ENCODE data around the gene ZNF593. TPM values are rescaled to one million over a fixed set of nuclear protein-coding genes. Genes with fewer than 3 reads are reported as not detected.

The ZNF593 gene
- total and polyA plus RNA-seq, 2 experiments from 2014 or later, result 26.2 to 108 TPM

DNA sequence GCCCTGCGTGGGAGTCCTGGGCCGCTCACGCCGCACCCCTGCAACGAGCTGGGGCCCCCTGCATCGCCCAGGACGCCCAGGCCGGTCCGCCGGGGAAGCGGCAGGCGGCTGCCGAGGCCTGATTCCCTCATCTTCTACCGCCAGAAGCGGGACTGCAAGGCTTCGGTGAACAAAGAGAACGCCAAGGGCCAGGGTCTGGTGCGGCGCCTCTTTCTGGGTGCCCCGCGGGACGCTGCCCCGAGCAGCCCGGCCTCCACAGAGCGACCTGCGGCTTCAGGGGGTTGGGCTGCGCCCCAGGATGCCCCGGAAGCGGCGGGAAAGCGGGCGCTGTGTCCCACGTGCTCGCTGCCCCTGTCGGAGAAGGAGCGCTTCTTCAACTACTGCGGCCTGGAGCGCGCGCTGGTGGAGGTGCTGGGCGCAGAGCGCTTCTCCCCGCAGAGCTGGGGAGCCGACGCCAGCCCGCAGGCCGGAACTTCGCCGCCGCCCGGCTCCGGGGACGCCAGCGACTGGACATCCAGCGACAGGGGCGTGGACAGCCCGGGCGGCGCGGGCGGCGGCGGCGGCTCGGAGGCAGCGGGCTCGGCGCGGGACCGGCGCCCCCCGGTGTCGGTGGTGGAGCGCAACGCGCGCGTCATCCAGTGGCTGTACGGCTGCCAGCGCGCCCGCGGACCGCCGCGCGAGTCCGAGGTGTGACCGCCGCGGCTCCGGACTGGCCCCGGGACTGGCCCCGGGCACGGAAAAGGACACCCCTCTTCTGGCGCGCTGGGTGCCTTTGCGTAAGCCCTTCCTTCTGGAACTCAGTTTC is 8.1 kb upstream of the ZNF593 start:
- peak overlapping the region; percentile 95 for H2AFZ ChIP-seq
- no peaks in the 10 kb centered on the region for H3K9me2 ChIP-seq (ENCODE audit: insufficient read depth)
- peaks cover 9% of the 10 kb centered on the region; the same call in 1 of the 2 replicates for H3F3A ChIP-seq (replicated peaks; ENCODE audit: low read depth)
- Mint-ChIP-seq H3K4me1 (peaks cover 51% of the 10 kb centered on the region), H3K4me3 (peak overlapping the region; percentile 73), H3K36me3 (ENCODE audit: low read depth) (no peaks in the 10 kb centered on the region), H3K9me3 (peaks cover 3% of the 10 kb centered on the region; the same call in 1 of the 3 replicates), H3K27me3 (ENCODE audit: insufficient read depth, low read depth, poor library complexity) (peaks cover 76% of the 10 kb centered on the region), H3K27ac (no peak overlapping the region)
- no peaks in the 10 kb centered on the region for H4K20me1 ChIP-seq (replicated peaks; ENCODE audit: insufficient read depth)
- ATAC-seq, result peak; percentile 19
- H3K4me2 ChIP-seq, result peak overlapping the region; percentile 87
- DNase-seq (ENCODE audit: low spot score), result peak; percentile 76
- no peak overlapping the region for H3K27ac ChIP-seq (ENCODE audit: low read depth)
- TF ChIP-seq, protein P1, sequence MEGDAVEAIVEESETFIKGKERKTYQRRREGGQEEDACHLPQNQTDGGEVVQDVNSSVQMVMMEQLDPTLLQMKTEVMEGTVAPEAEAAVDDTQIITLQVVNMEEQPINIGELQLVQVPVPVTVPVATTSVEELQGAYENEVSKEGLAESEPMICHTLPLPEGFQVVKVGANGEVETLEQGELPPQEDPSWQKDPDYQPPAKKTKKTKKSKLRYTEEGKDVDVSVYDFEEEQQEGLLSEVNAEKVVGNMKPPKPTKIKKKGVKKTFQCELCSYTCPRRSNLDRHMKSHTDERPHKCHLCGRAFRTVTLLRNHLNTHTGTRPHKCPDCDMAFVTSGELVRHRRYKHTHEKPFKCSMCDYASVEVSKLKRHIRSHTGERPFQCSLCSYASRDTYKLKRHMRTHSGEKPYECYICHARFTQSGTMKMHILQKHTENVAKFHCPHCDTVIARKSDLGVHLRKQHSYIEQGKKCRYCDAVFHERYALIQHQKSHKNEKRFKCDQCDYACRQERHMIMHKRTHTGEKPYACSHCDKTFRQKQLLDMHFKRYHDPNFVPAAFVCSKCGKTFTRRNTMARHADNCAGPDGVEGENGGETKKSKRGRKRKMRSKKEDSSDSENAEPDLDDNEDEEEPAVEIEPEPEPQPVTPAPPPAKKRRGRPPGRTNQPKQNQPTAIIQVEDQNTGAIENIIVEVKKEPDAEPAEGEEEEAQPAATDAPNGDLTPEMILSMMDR (conservative IDR thresholded peaks at IDR 0.05; ENCODE audit: low read depth in 2 of 2), result peak in 1 of 2 experiments; percentile 24; a peak in 2 of 4 replicates
- TF ChIP-seq EZH2phosphoT487 (IDR thresholded peaks at IDR 0.05; ENCODE audit: unreplicated experiment) (no peak), ZNF331 (CRISPR knock-in tag; IDR thresholded peaks at IDR 0.05; ENCODE audit: low read depth) (no peak), EZH2 (IDR thresholded peaks at IDR 0.05; ENCODE audit: low read depth, unreplicated experiment) (peak; percentile 46), JUNB (IDR thresholded peaks at IDR 0.05; ENCODE audit: unreplicated experiment) (no peak), CREB1 (CRISPR knock-in tag; IDR thresholded peaks at IDR 0.05; ENCODE audit: low read depth) (no peak)
- TF ChIP-seq, protein P2, sequence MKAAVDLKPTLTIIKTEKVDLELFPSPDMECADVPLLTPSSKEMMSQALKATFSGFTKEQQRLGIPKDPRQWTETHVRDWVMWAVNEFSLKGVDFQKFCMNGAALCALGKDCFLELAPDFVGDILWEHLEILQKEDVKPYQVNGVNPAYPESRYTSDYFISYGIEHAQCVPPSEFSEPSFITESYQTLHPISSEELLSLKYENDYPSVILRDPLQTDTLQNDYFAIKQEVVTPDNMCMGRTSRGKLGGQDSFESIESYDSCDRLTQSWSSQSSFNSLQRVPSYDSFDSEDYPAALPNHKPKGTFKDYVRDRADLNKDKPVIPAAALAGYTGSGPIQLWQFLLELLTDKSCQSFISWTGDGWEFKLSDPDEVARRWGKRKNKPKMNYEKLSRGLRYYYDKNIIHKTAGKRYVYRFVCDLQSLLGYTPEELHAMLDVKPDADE (IDR thresholded peaks at IDR 0.05), result no peak
- TF ChIP-seq, protein P3, sequence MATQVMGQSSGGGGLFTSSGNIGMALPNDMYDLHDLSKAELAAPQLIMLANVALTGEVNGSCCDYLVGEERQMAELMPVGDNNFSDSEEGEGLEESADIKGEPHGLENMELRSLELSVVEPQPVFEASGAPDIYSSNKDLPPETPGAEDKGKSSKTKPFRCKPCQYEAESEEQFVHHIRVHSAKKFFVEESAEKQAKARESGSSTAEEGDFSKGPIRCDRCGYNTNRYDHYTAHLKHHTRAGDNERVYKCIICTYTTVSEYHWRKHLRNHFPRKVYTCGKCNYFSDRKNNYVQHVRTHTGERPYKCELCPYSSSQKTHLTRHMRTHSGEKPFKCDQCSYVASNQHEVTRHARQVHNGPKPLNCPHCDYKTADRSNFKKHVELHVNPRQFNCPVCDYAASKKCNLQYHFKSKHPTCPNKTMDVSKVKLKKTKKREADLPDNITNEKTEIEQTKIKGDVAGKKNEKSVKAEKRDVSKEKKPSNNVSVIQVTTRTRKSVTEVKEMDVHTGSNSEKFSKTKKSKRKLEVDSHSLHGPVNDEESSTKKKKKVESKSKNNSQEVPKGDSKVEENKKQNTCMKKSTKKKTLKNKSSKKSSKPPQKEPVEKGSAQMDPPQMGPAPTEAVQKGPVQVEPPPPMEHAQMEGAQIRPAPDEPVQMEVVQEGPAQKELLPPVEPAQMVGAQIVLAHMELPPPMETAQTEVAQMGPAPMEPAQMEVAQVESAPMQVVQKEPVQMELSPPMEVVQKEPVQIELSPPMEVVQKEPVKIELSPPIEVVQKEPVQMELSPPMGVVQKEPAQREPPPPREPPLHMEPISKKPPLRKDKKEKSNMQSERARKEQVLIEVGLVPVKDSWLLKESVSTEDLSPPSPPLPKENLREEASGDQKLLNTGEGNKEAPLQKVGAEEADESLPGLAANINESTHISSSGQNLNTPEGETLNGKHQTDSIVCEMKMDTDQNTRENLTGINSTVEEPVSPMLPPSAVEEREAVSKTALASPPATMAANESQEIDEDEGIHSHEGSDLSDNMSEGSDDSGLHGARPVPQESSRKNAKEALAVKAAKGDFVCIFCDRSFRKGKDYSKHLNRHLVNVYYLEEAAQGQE (IDR thresholded peaks at IDR 0.05; ENCODE audit: unreplicated experiment), result no peak
- TF ChIP-seq, protein P4, sequence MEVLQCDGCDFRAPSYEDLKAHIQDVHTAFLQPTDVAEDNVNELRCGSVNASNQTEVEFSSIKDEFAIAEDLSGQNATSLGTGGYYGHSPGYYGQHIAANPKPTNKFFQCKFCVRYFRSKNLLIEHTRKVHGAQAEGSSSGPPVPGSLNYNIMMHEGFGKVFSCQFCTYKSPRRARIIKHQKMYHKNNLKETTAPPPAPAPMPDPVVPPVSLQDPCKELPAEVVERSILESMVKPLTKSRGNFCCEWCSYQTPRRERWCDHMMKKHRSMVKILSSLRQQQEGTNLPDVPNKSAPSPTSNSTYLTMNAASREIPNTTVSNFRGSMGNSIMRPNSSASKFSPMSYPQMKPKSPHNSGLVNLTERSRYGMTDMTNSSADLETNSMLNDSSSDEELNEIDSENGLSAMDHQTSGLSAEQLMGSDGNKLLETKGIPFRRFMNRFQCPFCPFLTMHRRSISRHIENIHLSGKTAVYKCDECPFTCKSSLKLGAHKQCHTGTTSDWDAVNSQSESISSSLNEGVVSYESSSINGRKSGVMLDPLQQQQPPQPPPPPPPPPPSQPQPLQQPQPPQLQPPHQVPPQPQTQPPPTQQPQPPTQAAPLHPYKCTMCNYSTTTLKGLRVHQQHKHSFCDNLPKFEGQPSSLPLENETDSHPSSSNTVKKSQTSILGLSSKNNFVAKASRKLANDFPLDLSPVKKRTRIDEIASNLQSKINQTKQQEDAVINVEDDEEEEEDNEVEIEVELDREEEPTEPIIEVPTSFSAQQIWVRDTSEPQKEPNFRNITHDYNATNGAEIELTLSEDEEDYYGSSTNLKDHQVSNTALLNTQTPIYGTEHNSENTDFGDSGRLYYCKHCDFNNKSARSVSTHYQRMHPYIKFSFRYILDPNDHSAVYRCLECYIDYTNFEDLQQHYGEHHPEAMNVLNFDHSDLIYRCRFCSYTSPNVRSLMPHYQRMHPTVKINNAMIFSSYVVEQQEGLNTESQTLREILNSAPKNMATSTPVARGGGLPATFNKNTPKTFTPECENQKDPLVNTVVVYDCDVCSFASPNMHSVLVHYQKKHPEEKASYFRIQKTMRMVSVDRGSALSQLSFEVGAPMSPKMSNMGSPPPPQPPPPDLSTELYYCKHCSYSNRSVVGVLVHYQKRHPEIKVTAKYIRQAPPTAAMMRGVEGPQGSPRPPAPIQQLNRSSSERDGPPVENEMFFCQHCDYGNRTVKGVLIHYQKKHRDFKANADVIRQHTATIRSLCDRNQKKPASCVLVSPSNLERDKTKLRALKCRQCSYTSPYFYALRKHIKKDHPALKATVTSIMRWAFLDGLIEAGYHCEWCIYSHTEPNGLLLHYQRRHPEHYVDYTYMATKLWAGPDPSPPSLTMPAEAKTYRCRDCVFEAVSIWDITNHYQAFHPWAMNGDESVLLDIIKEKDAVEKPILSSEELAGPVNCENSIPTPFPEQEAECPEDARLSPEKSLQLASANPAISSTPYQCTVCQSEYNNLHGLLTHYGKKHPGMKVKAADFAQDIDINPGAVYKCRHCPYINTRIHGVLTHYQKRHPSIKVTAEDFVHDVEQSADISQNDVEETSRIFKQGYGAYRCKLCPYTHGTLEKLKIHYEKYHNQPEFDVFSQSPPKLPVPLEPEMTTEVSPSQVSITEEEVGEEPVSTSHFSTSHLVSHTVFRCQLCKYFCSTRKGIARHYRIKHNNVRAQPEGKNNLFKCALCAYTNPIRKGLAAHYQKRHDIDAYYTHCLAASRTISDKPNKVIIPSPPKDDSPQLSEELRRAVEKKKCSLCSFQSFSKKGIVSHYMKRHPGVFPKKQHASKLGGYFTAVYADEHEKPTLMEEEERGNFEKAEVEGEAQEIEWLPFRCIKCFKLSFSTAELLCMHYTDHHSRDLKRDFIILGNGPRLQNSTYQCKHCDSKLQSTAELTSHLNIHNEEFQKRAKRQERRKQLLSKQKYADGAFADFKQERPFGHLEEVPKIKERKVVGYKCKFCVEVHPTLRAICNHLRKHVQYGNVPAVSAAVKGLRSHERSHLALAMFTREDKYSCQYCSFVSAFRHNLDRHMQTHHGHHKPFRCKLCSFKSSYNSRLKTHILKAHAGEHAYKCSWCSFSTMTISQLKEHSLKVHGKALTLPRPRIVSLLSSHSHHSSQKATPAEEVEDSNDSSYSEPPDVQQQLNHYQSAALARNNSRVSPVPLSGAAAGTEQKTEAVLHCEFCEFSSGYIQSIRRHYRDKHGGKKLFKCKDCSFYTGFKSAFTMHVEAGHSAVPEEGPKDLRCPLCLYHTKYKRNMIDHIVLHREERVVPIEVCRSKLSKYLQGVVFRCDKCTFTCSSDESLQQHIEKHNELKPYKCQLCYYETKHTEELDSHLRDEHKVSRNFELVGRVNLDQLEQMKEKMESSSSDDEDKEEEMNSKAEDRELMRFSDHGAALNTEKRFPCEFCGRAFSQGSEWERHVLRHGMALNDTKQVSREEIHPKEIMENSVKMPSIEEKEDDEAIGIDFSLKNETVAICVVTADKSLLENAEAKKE (CRISPR knock-in tag; IDR thresholded peaks at IDR 0.05), result no peak
- no peaks in the 10 kb centered on the region for H3K79me2 ChIP-seq (replicated peaks; ENCODE audit: insufficient read depth)
- H3K4me1 ChIP-seq (ENCODE audit: insufficient read depth), result peaks cover 42% of the 10 kb centered on the region
- peak overlapping the region; percentile 65 for H3K4me3 ChIP-seq
- H3K27me3 ChIP-seq (ENCODE audit: insufficient read depth), result peaks cover 99% of the 10 kb centered on the region
- H3K36me3 ChIP-seq (ENCODE audit: insufficient read depth), result no peaks in the 10 kb centered on the region
